Trophoblast cell (in vitro differentiated cells and primary cell): ENCODE measurements around the gene WDR72.

Experiments
- DNase-seq, 2 donors: peaks; one replicate each; pipeline ENCODE4 v3.0.0-alpha.2; 2016
- H2AFZ ChIP-seq: 2 replicates; pipeline ENCODE4 v1.6.1; 2013; ENCODE audit warnings: low read length, moderate library complexity, mild to moderate bottlenecking; ENCODE audit not compliant: insufficient read depth, poor library complexity
- H2AK5ac ChIP-seq: 2 replicates; pipeline ENCODE4 v1.6.1; 2013; ENCODE audit warnings: mild to moderate bottlenecking, low read length
- H2BK120ac ChIP-seq: 2 replicates; pipeline ENCODE4 v1.6.1; 2013; ENCODE audit warnings: low read length, mild to moderate bottlenecking, moderate library complexity; ENCODE audit not compliant: insufficient read depth, poor library complexity
- H2BK12ac ChIP-seq: 2 replicates; pipeline ENCODE4 v1.6.1; 2013; ENCODE audit warnings: mild to moderate bottlenecking, low read length, moderate library complexity
- H2BK5ac ChIP-seq: 2 replicates; pipeline ENCODE4 v1.6.1; 2013; ENCODE audit warnings: low read length, low read depth, moderate library complexity, mild to moderate bottlenecking; ENCODE audit not compliant: poor library complexity
- H3K14ac ChIP-seq: 2 replicates; pipeline ENCODE4 v1.6.1; 2013; ENCODE audit warnings: mild to moderate bottlenecking, low read length
- H3K18ac ChIP-seq: 2 replicates; pipeline ENCODE4 v1.6.1; 2013; ENCODE audit warnings: mild to moderate bottlenecking, low read length
- H3K23ac ChIP-seq: 2 replicates; pipeline ENCODE4 v1.6.1; 2013; ENCODE audit warnings: low read length
- H3K27ac ChIP-seq: 2 replicates; pipeline ENCODE4 v1.5.1; 2013; ENCODE audit warnings: low read depth, mild to moderate bottlenecking, inconsistent platforms, low read length, moderate library complexity
- H3K27me3 ChIP-seq: 2 replicates; pipeline ENCODE4 v1.6.1; 2013; ENCODE audit warnings: inconsistent platforms, mild to moderate bottlenecking, low read length, moderate library complexity; ENCODE audit not compliant: insufficient read depth
- H3K36me3 ChIP-seq, 2 experiments: 1 replicate in 1 of 2; 2 replicates in 1 of 2; pipeline ENCODE4 v1.6.1; 2013; ENCODE audit warnings: low read length in 2 of 2, mild to moderate bottlenecking in 2 of 2, moderate library complexity in 1 of 2; ENCODE audit not compliant: insufficient read depth in 2 of 2, control insufficient read depth in 1 of 2
- H3K4ac ChIP-seq: 2 replicates; pipeline ENCODE4 v1.6.1; 2013; ENCODE audit warnings: low read depth, mild to moderate bottlenecking, low read length, moderate library complexity
- H3K4me1 ChIP-seq, 2 experiments: 1 replicate in 1 of 2; 2 replicates in 1 of 2; pipeline ENCODE4 v1.6.1; 2013; ENCODE audit warnings: low read length in 2 of 2, mild to moderate bottlenecking in 2 of 2, moderate library complexity in 1 of 2; ENCODE audit not compliant: insufficient read depth in 2 of 2, control insufficient read depth in 1 of 2
- H3K4me2 ChIP-seq: 2 replicates; pipeline ENCODE4 v1.6.1; 2013; ENCODE audit warnings: inconsistent platforms, mild to moderate bottlenecking, low read length, moderate library complexity
- H3K4me3 ChIP-seq: 2 replicates; pipeline ENCODE4 v1.5.1; 2013; ENCODE audit warnings: mild to moderate bottlenecking, low read depth, low read length, inconsistent platforms
- H3K79me1 ChIP-seq: one replicate; pipeline ENCODE4 v1.6.1; 2013; ENCODE audit warnings: low read length
- H3K79me2 ChIP-seq: 2 replicates; pipeline ENCODE4 v1.6.1; 2013; ENCODE audit warnings: low read length, mild to moderate bottlenecking; ENCODE audit not compliant: control insufficient read depth, insufficient read depth, poor library complexity
- H3K9ac ChIP-seq: 2 replicates; pipeline ENCODE4 v1.6.1; 2013; ENCODE audit warnings: mild to moderate bottlenecking, low read length
- H3K9me3 ChIP-seq: 2 replicates; pipeline ENCODE4 v1.6.1; 2013; ENCODE audit warnings: low read depth, mild to moderate bottlenecking, control low read depth, inconsistent platforms, low read length; ENCODE audit not compliant: insufficient read depth
- H4K12ac ChIP-seq: 2 replicates; pipeline ENCODE4 v1.6.1; 2013; ENCODE audit warnings: low read depth, mild to moderate bottlenecking, low read length, moderate library complexity
- H4K8ac ChIP-seq: 2 replicates; pipeline ENCODE4 v1.6.1; 2013; ENCODE audit warnings: low read depth, mild to moderate bottlenecking, low read length, moderate library complexity
- H4K91ac ChIP-seq: one replicate; pipeline ENCODE4 v1.6.1; 2013; ENCODE audit warnings: low read depth, mild to moderate bottlenecking, low read length, moderate library complexity
- WGBS: extraction: QIAGEN DNeasy Blood & Tissue Kit; methylation state at CpG from one replicate; pipeline ENCODE4 v1.1.7; 2013; ENCODE audit warnings: missing lambda C conversion rate; ENCODE audit not compliant: insufficient read length, insufficient coverage; ENCODE audit errors: extremely low coverage; 5-methylcytosine and 5-hydroxymethylcytosine counted together

The WDR72 gene

DNA sequence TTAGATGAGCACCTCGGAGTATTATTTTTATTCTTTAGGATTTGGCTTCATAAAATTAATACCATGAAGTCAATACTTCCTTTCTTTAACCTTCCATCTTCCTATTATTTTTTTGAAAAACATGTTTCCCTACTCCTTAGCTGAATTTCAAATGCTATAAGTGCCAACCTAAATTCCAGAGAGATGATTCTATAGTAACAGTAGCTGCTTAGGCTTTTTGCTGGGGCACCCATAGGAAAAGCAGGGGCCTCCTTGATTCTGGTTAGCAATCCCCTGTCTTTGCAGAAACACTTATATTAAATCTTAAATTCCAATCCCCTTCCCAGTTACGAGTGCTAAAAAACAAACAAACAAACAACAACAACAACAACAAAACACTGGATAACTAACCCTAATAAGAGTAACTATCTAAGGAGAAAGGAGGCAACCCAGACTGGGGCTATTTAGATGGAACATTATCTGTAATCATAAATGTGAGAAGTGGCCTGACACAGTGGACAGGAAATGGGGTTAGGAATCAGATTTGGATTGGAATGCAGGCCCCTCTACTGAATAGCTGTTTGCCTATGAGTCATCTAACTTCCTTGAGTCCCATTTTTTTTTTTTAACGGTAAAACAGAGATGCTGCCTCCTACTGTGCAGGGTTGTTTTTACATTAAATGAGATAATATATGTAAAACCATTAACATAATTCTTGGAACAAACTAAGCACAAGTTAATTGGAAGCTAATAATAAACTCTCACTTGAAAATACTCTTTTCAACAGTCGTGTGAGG, 148.1 kb downstream of the WDR72 start:
- Histone ChIP-seq H3K4me3 (no peak overlapping the region), H3K36me3 (no peaks in the 10 kb centered on the region), H3K79me1 (no peaks in the 10 kb centered on the region), H2BK12ac (no peak overlapping the region), H2AFZ (no peak overlapping the region), H2AK5ac (no peak overlapping the region), H3K9ac (no peak overlapping the region), H3K4ac (no peak overlapping the region), H3K27ac (no peak overlapping the region), H3K79me2 (no peaks in the 10 kb centered on the region), H3K23ac (no peak overlapping the region), H3K4me1 (no peaks in the 10 kb centered on the region), H4K12ac (no peak overlapping the region), H4K8ac (no peak overlapping the region), H3K4me2 (no peak overlapping the region), H3K18ac (no peak overlapping the region), H3K14ac (no peak overlapping the region), H3K27me3 (no peaks in the 10 kb centered on the region), H2BK5ac (no peak overlapping the region), H4K91ac (no peak overlapping the region), H2BK120ac (no peak overlapping the region), H3K9me3 (no peaks in the 10 kb centered on the region)
- WGBS = no CpG with 5 or more reads among the region's 4 CpGs
- DNase-seq = no peak

GRCh38 chr15:53591041-53591440, 168.4 kb downstream of the WDR72 start:
- H3K14ac ChIP-seq = no peak overlapping the region
- no peak overlapping the region for H2AFZ ChIP-seq
- H3K79me2 ChIP-seq = no peaks in the 10 kb centered on the region
- no peak overlapping the region for H3K18ac ChIP-seq
- no peak overlapping the region for H2AK5ac ChIP-seq
- no peak overlapping the region for H4K8ac ChIP-seq
- WGBS = no CpG with 5 or more reads among the region's 2 CpGs
- no peak overlapping the region for H4K12ac ChIP-seq
- no peaks in the 10 kb centered on the region for H3K27me3 ChIP-seq
- H3K23ac ChIP-seq = no peak overlapping the region
- no peak overlapping the region for H3K4me2 ChIP-seq
- no peak overlapping the region for H2BK12ac ChIP-seq
- no peaks in the 10 kb centered on the region for H3K4me1 ChIP-seq
- H2BK120ac ChIP-seq = no peak overlapping the region
- no peak overlapping the region for H2BK5ac ChIP-seq
- no peak for DNase-seq
- no peak overlapping the region for H4K91ac ChIP-seq
- H3K4me3 ChIP-seq = no peak overlapping the region
- no peaks in the 10 kb centered on the region for H3K79me1 ChIP-seq
- no peak overlapping the region for H3K9ac ChIP-seq
- no peak overlapping the region for H3K4ac ChIP-seq
- no peaks in the 10 kb centered on the region for H3K9me3 ChIP-seq
- no peaks in the 10 kb centered on the region for H3K36me3 ChIP-seq
- no peak overlapping the region for H3K27ac ChIP-seq

DNA sequence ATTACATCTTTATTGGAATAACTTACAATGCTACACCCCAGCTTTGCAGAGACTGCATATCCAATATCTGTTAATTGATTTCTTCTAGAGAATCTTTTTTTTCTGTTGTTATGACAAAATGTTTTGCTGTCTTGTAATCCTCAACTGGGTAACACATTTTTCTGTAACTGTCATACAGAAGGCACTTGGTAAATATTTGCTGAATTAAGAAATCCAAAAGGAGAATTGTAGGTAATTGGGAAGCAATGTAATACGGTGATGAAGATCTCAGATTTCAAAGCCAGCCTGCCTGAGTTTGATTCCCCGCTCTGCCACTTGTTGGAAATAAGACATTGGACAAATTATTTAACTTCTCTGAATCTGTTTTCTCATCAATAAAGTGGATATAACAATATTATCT, 169.1 kb downstream of the WDR72 start:
- H3K79me2 ChIP-seq = no peaks in the 10 kb centered on the region
- H3K9ac ChIP-seq = no peak overlapping the region
- no peak overlapping the region for H3K4ac ChIP-seq
- no peak overlapping the region for H4K91ac ChIP-seq
- no peak overlapping the region for H2AFZ ChIP-seq
- no peak overlapping the region for H4K12ac ChIP-seq
- WGBS = no CpG with 5 or more reads among the region's 2 CpGs
- no peak overlapping the region for H2BK5ac ChIP-seq
- no peak overlapping the region for H2AK5ac ChIP-seq
- H3K4me3 ChIP-seq = no peak overlapping the region
- no peaks in the 10 kb centered on the region for H3K9me3 ChIP-seq
- no peak for DNase-seq
- no peak overlapping the region for H4K8ac ChIP-seq
- H3K4me2 ChIP-seq = no peak overlapping the region
- no peaks in the 10 kb centered on the region for H3K27me3 ChIP-seq
- H3K14ac ChIP-seq = no peak overlapping the region
- H3K4me1 ChIP-seq = no peaks in the 10 kb centered on the region
- no peak overlapping the region for H3K23ac ChIP-seq
- H2BK120ac ChIP-seq = no peak overlapping the region
- no peak overlapping the region for H2BK12ac ChIP-seq
- no peak overlapping the region for H3K18ac ChIP-seq
- H3K79me1 ChIP-seq = no peaks in the 10 kb centered on the region
- no peaks in the 10 kb centered on the region for H3K36me3 ChIP-seq
- no peak overlapping the region for H3K27ac ChIP-seq

GRCh38 chr15:53589520-53590057, 169.9 kb downstream of the WDR72 start:
- H3K23ac ChIP-seq = no peak overlapping the region
- H3K9me3 ChIP-seq = no peaks in the 10 kb centered on the region
- H3K4me1 ChIP-seq = no peaks in the 10 kb centered on the region
- H3K4me3 ChIP-seq = no peak overlapping the region
- H3K4ac ChIP-seq = no peak overlapping the region
- H3K18ac ChIP-seq = no peak overlapping the region
- H3K4me2 ChIP-seq = no peak overlapping the region
- no peaks in the 10 kb centered on the region for H3K27me3 ChIP-seq
- H3K9ac ChIP-seq = no peak overlapping the region
- H2AK5ac ChIP-seq = no peak overlapping the region
- H4K12ac ChIP-seq = no peak overlapping the region
- H3K79me2 ChIP-seq = no peaks in the 10 kb centered on the region
- DNase-seq = no peak
- no peak overlapping the region for H2AFZ ChIP-seq
- H2BK120ac ChIP-seq = no peak overlapping the region
- H2BK12ac ChIP-seq = no peak overlapping the region
- H3K79me1 ChIP-seq = no peaks in the 10 kb centered on the region
- no peak overlapping the region for H4K91ac ChIP-seq
- no peak overlapping the region for H3K27ac ChIP-seq
- WGBS = no CpG with 5 or more reads among the region's 5 CpGs
- no peak overlapping the region for H4K8ac ChIP-seq
- no peak overlapping the region for H3K14ac ChIP-seq
- no peak overlapping the region for H2BK5ac ChIP-seq
- no peaks in the 10 kb centered on the region for H3K36me3 ChIP-seq
